ENCODE results near the gene SEMA3F. TPM values are rescaled to one million over a fixed set of nuclear protein-coding genes. Genes with fewer than 3 reads are reported as not detected.
"Not testable (repeated sequence)": the region's sequence is repeated elsewhere in the genome, so short reads cannot be mapped to it uniquely, and the experiment has no call there.

Gene SEMA3F
- total and polyA plus RNA-seq, 2 experiments from 2014 or later: 2.3 to 67.6 TPM

- not testable (repeated sequence) for H3K27me3 ChIP-seq (ENCODE audit: insufficient read depth); H3K4me3 Mint-ChIP-seq; H3K27ac Mint-ChIP-seq; H3K27ac ChIP-seq (ENCODE audit: low read depth); H3K9me2 ChIP-seq (ENCODE audit: insufficient read depth); H3K9me3 Mint-ChIP-seq; H3K4me2 ChIP-seq; H3K36me3 ChIP-seq (ENCODE audit: insufficient read depth); H3K4me3 ChIP-seq; H3F3A ChIP-seq (replicated peaks; ENCODE audit: low read depth); ATAC-seq; H3K4me1 ChIP-seq (ENCODE audit: insufficient read depth); DNase-seq (ENCODE audit: low spot score); H3K36me3 Mint-ChIP-seq (ENCODE audit: low read depth); H2AFZ ChIP-seq; H4K20me1 ChIP-seq (replicated peaks; ENCODE audit: insufficient read depth); H3K79me2 ChIP-seq (replicated peaks; ENCODE audit: insufficient read depth)
- H3K4me1 Mint-ChIP-seq: peaks cover 14% of the 10 kb centered on the region
- peaks cover 14% of the 10 kb centered on the region for H3K27me3 Mint-ChIP-seq (ENCODE audit: insufficient read depth, low read depth, poor library complexity)
These were observed 56.2 kb downstream of the SEMA3F start for GRCh38 chr3:50211368-50211717.

DNA sequence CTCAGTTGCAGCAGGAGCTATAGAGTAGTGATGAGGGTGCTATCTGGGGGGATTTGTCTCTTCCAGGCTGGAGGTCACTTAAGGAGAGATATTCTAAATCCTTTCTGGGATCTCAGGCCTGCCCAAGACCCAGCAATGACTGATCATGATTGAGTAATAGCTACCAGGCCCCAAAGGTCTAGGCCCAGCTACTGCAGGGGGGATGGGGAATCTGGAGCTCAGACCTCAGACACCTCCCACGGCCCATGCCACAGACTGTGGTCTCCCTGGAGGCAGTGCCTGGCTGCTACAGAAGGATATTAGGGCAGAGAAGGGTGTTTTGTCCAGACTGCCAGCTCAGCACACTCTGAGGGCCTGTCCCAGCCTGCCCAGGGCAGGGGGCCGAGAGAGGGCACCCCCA is 56.8 kb downstream of the SEMA3F start:
- Mint-ChIP-seq H3K27ac (no peak overlapping the region), H3K27me3 (ENCODE audit: insufficient read depth, low read depth, poor library complexity) (peaks cover 8% of the 10 kb centered on the region), H3K36me3 (ENCODE audit: low read depth) (no peaks in the 10 kb centered on the region), H3K4me1 (peaks cover 14% of the 10 kb centered on the region), H3K9me3 (no peaks in the 10 kb centered on the region), H3K4me3 (no peak overlapping the region)
- Histone ChIP-seq H3K36me3 (ENCODE audit: insufficient read depth) (no peaks in the 10 kb centered on the region), H3F3A (replicated peaks; ENCODE audit: low read depth) (0 out of 2 replicates have a peak, but pooled peaks cover 2% of the 10 kb centered on the region), H3K79me2 (replicated peaks; ENCODE audit: insufficient read depth) (no peaks in the 10 kb centered on the region), H3K4me3 (no peak overlapping the region), H3K27me3 (ENCODE audit: insufficient read depth) (peaks cover 3% of the 10 kb centered on the region; the same call in 1 of the 2 replicates), H3K4me1 (ENCODE audit: insufficient read depth) (no peaks in the 10 kb centered on the region), H3K9me2 (ENCODE audit: insufficient read depth) (no peaks in the 10 kb centered on the region), H4K20me1 (replicated peaks; ENCODE audit: insufficient read depth) (no peaks in the 10 kb centered on the region), H3K27ac (ENCODE audit: low read depth) (no peak overlapping the region), H3K4me2 (no peak overlapping the region), H2AFZ (no peak overlapping the region)
- no peak for TF ChIP-seq ZNF114 (CRISPR knock-in tag; IDR thresholded peaks at IDR 0.05)
- TF ChIP-seq, protein P1, sequence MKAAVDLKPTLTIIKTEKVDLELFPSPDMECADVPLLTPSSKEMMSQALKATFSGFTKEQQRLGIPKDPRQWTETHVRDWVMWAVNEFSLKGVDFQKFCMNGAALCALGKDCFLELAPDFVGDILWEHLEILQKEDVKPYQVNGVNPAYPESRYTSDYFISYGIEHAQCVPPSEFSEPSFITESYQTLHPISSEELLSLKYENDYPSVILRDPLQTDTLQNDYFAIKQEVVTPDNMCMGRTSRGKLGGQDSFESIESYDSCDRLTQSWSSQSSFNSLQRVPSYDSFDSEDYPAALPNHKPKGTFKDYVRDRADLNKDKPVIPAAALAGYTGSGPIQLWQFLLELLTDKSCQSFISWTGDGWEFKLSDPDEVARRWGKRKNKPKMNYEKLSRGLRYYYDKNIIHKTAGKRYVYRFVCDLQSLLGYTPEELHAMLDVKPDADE (IDR thresholded peaks at IDR 0.05): no peak
- TF ChIP-seq JUNB (IDR thresholded peaks at IDR 0.05; ENCODE audit: unreplicated experiment): no peak
- TF ChIP-seq, protein P2, sequence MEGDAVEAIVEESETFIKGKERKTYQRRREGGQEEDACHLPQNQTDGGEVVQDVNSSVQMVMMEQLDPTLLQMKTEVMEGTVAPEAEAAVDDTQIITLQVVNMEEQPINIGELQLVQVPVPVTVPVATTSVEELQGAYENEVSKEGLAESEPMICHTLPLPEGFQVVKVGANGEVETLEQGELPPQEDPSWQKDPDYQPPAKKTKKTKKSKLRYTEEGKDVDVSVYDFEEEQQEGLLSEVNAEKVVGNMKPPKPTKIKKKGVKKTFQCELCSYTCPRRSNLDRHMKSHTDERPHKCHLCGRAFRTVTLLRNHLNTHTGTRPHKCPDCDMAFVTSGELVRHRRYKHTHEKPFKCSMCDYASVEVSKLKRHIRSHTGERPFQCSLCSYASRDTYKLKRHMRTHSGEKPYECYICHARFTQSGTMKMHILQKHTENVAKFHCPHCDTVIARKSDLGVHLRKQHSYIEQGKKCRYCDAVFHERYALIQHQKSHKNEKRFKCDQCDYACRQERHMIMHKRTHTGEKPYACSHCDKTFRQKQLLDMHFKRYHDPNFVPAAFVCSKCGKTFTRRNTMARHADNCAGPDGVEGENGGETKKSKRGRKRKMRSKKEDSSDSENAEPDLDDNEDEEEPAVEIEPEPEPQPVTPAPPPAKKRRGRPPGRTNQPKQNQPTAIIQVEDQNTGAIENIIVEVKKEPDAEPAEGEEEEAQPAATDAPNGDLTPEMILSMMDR (conservative IDR thresholded peaks at IDR 0.05; ENCODE audit: low read depth in 2 of 2): no peak
- no peak for TF ChIP-seq EZH2phosphoT487 (IDR thresholded peaks at IDR 0.05; ENCODE audit: unreplicated experiment)
- ATAC-seq: no peak
- no peak for DNase-seq (ENCODE audit: low spot score)

DNA sequence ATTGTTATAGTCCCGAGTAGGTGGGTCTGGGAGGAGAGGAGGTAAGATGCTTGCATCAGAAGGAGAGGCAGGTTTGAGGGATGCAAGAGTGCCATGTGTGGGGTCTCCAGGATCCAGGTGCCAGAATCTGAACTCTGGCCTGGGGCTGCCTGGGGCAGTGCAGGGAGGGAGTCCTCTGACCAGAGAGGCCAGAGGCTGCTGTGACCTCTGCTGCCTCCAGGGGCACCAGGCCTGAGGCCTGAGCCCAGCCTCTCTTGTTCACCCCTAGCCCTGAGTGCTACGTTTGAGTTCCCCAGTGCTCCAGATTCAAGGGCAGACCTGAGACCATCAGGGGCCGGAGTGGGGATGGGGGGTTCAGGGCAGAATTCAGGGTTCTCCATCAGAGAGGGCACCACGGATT is 57.4 kb downstream of the SEMA3F start:
- H2AFZ ChIP-seq: no peak overlapping the region
- TF ChIP-seq EZH2 (IDR thresholded peaks at IDR 0.05; ENCODE audit: low read depth, unreplicated experiment) (no peak), ZNF114 (CRISPR knock-in tag; IDR thresholded peaks at IDR 0.05) (no peak)
- TF ChIP-seq, protein P3, sequence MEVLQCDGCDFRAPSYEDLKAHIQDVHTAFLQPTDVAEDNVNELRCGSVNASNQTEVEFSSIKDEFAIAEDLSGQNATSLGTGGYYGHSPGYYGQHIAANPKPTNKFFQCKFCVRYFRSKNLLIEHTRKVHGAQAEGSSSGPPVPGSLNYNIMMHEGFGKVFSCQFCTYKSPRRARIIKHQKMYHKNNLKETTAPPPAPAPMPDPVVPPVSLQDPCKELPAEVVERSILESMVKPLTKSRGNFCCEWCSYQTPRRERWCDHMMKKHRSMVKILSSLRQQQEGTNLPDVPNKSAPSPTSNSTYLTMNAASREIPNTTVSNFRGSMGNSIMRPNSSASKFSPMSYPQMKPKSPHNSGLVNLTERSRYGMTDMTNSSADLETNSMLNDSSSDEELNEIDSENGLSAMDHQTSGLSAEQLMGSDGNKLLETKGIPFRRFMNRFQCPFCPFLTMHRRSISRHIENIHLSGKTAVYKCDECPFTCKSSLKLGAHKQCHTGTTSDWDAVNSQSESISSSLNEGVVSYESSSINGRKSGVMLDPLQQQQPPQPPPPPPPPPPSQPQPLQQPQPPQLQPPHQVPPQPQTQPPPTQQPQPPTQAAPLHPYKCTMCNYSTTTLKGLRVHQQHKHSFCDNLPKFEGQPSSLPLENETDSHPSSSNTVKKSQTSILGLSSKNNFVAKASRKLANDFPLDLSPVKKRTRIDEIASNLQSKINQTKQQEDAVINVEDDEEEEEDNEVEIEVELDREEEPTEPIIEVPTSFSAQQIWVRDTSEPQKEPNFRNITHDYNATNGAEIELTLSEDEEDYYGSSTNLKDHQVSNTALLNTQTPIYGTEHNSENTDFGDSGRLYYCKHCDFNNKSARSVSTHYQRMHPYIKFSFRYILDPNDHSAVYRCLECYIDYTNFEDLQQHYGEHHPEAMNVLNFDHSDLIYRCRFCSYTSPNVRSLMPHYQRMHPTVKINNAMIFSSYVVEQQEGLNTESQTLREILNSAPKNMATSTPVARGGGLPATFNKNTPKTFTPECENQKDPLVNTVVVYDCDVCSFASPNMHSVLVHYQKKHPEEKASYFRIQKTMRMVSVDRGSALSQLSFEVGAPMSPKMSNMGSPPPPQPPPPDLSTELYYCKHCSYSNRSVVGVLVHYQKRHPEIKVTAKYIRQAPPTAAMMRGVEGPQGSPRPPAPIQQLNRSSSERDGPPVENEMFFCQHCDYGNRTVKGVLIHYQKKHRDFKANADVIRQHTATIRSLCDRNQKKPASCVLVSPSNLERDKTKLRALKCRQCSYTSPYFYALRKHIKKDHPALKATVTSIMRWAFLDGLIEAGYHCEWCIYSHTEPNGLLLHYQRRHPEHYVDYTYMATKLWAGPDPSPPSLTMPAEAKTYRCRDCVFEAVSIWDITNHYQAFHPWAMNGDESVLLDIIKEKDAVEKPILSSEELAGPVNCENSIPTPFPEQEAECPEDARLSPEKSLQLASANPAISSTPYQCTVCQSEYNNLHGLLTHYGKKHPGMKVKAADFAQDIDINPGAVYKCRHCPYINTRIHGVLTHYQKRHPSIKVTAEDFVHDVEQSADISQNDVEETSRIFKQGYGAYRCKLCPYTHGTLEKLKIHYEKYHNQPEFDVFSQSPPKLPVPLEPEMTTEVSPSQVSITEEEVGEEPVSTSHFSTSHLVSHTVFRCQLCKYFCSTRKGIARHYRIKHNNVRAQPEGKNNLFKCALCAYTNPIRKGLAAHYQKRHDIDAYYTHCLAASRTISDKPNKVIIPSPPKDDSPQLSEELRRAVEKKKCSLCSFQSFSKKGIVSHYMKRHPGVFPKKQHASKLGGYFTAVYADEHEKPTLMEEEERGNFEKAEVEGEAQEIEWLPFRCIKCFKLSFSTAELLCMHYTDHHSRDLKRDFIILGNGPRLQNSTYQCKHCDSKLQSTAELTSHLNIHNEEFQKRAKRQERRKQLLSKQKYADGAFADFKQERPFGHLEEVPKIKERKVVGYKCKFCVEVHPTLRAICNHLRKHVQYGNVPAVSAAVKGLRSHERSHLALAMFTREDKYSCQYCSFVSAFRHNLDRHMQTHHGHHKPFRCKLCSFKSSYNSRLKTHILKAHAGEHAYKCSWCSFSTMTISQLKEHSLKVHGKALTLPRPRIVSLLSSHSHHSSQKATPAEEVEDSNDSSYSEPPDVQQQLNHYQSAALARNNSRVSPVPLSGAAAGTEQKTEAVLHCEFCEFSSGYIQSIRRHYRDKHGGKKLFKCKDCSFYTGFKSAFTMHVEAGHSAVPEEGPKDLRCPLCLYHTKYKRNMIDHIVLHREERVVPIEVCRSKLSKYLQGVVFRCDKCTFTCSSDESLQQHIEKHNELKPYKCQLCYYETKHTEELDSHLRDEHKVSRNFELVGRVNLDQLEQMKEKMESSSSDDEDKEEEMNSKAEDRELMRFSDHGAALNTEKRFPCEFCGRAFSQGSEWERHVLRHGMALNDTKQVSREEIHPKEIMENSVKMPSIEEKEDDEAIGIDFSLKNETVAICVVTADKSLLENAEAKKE (CRISPR knock-in tag; IDR thresholded peaks at IDR 0.05): no peak

More for the DNA sequence above, 57.4 kb downstream of the SEMA3F start:
- no peaks in the 10 kb centered on the region for H3K27me3 ChIP-seq (ENCODE audit: insufficient read depth)
- peak; percentile 73 for ATAC-seq
- H3K36me3 ChIP-seq (ENCODE audit: insufficient read depth): no peaks in the 10 kb centered on the region
- Mint-ChIP-seq H3K36me3 (ENCODE audit: low read depth) (no peaks in the 10 kb centered on the region), H3K4me1 (peaks cover 14% of the 10 kb centered on the region), H3K27ac (no peak overlapping the region), H3K9me3 (no peaks in the 10 kb centered on the region), H3K27me3 (ENCODE audit: insufficient read depth, low read depth, poor library complexity) (peaks cover 7% of the 10 kb centered on the region), H3K4me3 (no peak overlapping the region)
- DNase-seq (ENCODE audit: low spot score): peak; percentile 48
- H3K4me1 ChIP-seq (ENCODE audit: insufficient read depth): no peaks in the 10 kb centered on the region
- H3K4me2 ChIP-seq: no peak overlapping the region
- H3F3A ChIP-seq (replicated peaks; ENCODE audit: low read depth): 0 out of 2 replicates have a peak, but pooled peaks cover 2% of the 10 kb centered on the region
- H4K20me1 ChIP-seq (replicated peaks; ENCODE audit: insufficient read depth): no peaks in the 10 kb centered on the region
- no peaks in the 10 kb centered on the region for H3K79me2 ChIP-seq (replicated peaks; ENCODE audit: insufficient read depth)
- H3K27ac ChIP-seq (ENCODE audit: low read depth): no peak overlapping the region
- no peak overlapping the region for H3K4me3 ChIP-seq
- no peaks in the 10 kb centered on the region for H3K9me2 ChIP-seq (ENCODE audit: insufficient read depth)

Measured in GM23338 (cell line).